ENCODE data around the gene LCN12.
A peak's percentile ranks its signal among the peaks of the same experiment; 100 is the strongest.

Gene LCN12

GRCh38 chr9:136927343-136928271, 24.5 kb upstream of the LCN12 start:
- DNase-seq = no peak

- no peak for DNase-seq
These were observed 23.5 kb upstream of the LCN12 start for GRCh38 chr9:136928591-136928990.

- no peak for DNase-seq
These were observed 22.1 kb upstream of the LCN12 start for GRCh38 chr9:136930014-136930413.

- no peak for DNase-seq
These were observed 20.4 kb upstream of the LCN12 start for GRCh38 chr9:136931611-136932130.

- no peak for DNase-seq
These were observed 17.8 kb upstream of the LCN12 start for GRCh38 chr9:136934277-136934676.

- DNase-seq = no peak
These were observed 16.4 kb upstream of the LCN12 start for GRCh38 chr9:136935651-136936050.

- no peak for DNase-seq
These were observed 15.4 kb upstream of the LCN12 start for GRCh38 chr9:136936645-136937170.

GRCh38 chr9:136937186-136938001, 14.7 kb upstream of the LCN12 start:
- DNase-seq = no peak

GRCh38 chr9:136939431-136939995, 12.6 kb upstream of the LCN12 start:
- DNase-seq = no peak

GRCh38 chr9:136939996-136940525, 12.0 kb upstream of the LCN12 start:
- DNase-seq = no peak

- DNase-seq = no peak
These were observed 11.4 kb upstream of the LCN12 start for GRCh38 chr9:136940526-136941230.

GRCh38 chr9:136941231-136942111, 10.6 kb upstream of the LCN12 start:
- DNase-seq = no peak

- DNase-seq = peak; percentile 17
These were observed 9.8 kb upstream of the LCN12 start for GRCh38 chr9:136942112-136942880.

GRCh38 chr9:136942881-136943230, 9.2 kb upstream of the LCN12 start:
- DNase-seq = no peak

- DNase-seq = peak; percentile 19
These were observed 8.5 kb upstream of the LCN12 start for GRCh38 chr9:136943291-136944211.

GRCh38 chr9:136944212-136944518, 7.9 kb upstream of the LCN12 start:
- no peak for DNase-seq

- peak; percentile 93 for DNase-seq
These were observed 7.3 kb upstream of the LCN12 start, which contains the start of the genes C8G and FBXW5 for GRCh38 chr9:136944519-136945332. Gene C8G, plus strand, starts transcription at chr9:136945243. Its CDS starts 78 bp downstream, at chr9:136945321. Gene FBXW5, minus strand, starts transcription at chr9:136944738. Its CDS starts 655 bp downstream, at chr9:136944083.
